Choroid plexus epithelial cell (primary cell): ENCODE data around the gene ZC3H7B.

Experiments
- DNase-seq: peaks from one replicate; pipeline ENCODE4 v3.0.0-alpha.2; 2010; ENCODE audit warnings: low read depth
- H3K4me3 ChIP-seq: 2 replicates; pipeline ENCODE4 v1.5.1; 2011; ENCODE audit warnings: low read depth, mild to moderate bottlenecking, control low read depth, low read length, moderate library complexity
- TF ChIP-seq, protein P1 (sequence below): conservative IDR thresholded peaks from 2 replicates; pipeline ENCODE4 v1.5.1; 2011; ENCODE audit warnings: low read depth, mild to moderate bottlenecking, control low read depth, inconsistent platforms, low read length, moderate library complexity

Gene ZC3H7B

DNA sequence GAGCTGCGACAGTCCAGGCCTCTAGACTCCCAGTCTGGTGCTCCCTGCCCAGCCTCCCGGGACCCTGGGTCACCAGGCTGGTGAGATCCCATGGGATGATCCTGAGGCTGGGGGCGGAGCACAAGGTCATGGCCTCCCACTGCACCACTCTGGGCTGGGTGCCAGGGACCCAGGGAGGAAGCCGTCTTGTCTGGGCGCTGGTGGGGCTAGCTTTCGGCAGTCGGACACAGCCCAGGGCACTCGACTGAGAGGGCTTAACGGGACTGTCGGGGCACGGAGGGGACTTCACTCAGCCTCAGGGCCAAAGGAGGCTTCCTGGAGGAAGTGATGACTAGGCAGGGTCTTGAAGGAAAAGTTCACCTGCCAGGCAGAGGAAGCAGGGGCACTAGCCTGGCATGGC, 39.0 kb downstream of the ZC3H7B start:
- no peak for DNase-seq

DNA sequence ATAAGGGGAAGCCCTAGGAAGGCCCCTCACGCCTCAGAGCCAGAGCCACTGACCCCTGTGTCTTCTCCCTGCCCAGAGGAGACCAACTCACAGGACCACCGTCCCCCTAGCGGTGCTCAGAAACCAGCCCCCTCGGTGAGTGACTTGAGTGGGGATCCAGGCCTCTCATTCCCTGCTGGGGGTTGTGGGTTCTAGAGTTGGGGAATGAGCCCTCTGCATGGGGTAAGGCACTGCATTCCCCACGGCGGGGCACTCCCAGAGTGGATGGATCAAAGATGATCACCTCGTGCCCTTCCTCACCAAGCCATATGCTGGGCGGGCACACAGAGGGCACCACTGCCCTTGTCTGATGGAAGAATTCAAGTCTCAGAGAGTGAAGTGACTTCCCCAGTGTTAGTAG, 39.7 kb downstream of the ZC3H7B start:
- no peak for DNase-seq
- TF ChIP-seq, protein P1, sequence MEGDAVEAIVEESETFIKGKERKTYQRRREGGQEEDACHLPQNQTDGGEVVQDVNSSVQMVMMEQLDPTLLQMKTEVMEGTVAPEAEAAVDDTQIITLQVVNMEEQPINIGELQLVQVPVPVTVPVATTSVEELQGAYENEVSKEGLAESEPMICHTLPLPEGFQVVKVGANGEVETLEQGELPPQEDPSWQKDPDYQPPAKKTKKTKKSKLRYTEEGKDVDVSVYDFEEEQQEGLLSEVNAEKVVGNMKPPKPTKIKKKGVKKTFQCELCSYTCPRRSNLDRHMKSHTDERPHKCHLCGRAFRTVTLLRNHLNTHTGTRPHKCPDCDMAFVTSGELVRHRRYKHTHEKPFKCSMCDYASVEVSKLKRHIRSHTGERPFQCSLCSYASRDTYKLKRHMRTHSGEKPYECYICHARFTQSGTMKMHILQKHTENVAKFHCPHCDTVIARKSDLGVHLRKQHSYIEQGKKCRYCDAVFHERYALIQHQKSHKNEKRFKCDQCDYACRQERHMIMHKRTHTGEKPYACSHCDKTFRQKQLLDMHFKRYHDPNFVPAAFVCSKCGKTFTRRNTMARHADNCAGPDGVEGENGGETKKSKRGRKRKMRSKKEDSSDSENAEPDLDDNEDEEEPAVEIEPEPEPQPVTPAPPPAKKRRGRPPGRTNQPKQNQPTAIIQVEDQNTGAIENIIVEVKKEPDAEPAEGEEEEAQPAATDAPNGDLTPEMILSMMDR = no peak
- H3K4me3 ChIP-seq = no peak overlapping the region

More for the DNA sequence above, 39.0 kb downstream of the ZC3H7B start:
- TF ChIP-seq, protein P1 = no peak
- H3K4me3 ChIP-seq = no peak overlapping the region

GRCh38 chr22:41341990-41342389, 40.7 kb downstream of the ZC3H7B start:
- TF ChIP-seq, protein P1 = no peak
- peak; percentile 30 for DNase-seq
- no peak overlapping the region for H3K4me3 ChIP-seq

- TF ChIP-seq, protein P1 = no peak
- no peak overlapping the region for H3K4me3 ChIP-seq
- no peak for DNase-seq
Measured at GRCh38 chr22:41343300-41343699, 42.0 kb downstream of the ZC3H7B start.

- H3K4me3 ChIP-seq = no peak overlapping the region
- TF ChIP-seq, protein P1 = no peak
- DNase-seq = no peak
Measured at GRCh38 chr22:41343717-41344116, 42.4 kb downstream of the ZC3H7B start.

DNA sequence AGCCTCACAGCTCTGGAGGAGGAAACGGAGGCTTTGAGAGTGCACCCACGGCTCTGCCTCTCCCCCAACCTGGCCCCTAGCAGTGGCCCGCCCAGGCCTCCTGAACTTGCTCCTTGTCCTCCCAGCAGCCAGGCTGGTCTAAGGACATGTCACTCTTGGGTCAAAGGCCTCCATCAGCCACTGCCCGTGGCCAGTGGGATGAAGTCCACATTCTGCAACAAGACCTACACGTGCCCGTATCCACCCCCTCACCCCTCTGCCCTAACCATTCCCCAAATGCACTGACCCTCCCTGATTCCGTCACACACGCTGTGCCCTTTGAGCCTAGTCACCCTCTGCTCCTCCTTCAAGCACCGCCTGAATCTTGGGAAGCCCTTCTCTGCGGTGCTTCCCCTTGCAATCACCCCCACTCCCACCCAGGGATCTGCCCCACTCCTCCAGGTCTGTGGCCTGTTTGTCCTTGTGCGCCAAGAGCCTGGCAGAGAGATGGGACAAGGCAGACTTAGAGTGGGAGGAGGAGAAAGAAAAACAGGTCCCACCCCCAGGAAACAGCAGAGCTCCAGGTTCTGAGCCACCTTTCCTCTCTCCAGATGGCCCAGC, 43.0 kb downstream of the ZC3H7B start:
- TF ChIP-seq, protein P1 = no peak
- no peak for DNase-seq
- H3K4me3 ChIP-seq = no peak overlapping the region

DNA sequence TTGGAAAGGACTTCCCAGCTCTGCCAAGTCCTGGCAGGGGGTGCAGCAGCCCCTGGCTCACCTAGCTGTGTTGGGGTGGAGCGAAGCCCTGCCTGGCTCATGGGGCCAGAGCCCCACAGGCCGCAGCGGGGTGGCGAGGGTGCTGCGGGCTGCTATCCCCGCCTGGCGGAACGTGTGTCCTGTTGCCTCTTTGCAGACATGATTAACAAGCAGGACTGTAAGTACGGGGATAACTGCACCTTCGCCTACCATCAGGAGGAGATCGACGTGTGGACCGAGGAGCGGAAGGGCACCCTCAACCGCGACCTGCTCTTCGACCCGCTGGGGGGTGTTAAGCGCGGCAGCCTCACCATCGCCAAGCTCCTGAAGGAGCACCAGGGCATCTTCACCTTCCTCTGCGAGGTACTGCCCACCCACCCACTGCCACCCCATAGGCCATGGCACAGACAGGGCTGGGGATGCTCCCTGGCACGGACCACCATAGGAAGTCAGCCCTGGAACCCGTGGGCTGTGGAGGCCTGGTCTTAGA, 44.5 kb downstream of the ZC3H7B start:
- TF ChIP-seq, protein P1 = no peak
- DNase-seq = no peak
- H3K4me3 ChIP-seq = no peak overlapping the region
